Type B pancreatic cell (in vitro differentiated cells): ENCODE data around the gene DOCK3. TPM values are rescaled to one million over a fixed set of nuclear protein-coding genes. Genes with fewer than 3 reads are reported as not detected.
"Not testable (repeated sequence)": the region's sequence is repeated elsewhere in the genome, so short reads cannot be mapped to it uniquely, and the experiment has no call there.

Source experiments
- DNase-seq: peaks from one replicate; pipeline ENCODE4 v3.0.0; 2021; ENCODE audit warnings: mixed read lengths; ENCODE audit not compliant: unreplicated experiment; ENCODE audit errors: extremely low spot score
- H3K27ac Mint-ChIP-seq: 2 replicates; pipeline ENCODE4 v1.8.0; 2021; ENCODE audit warnings: mild to moderate bottlenecking, mixed read lengths
- H3K27me3 Mint-ChIP-seq: 2 replicates; pipeline ENCODE4 v1.8.0; 2021; ENCODE audit warnings: mixed read lengths
- H3K36me3 Mint-ChIP-seq: 2 replicates; pipeline ENCODE4 v1.8.0; 2021; ENCODE audit warnings: mixed read lengths
- H3K4me1 Mint-ChIP-seq: one replicate; pipeline ENCODE4 v1.8.0; 2021; ENCODE audit warnings: mixed read lengths; ENCODE audit not compliant: unreplicated experiment
- H3K4me3 Mint-ChIP-seq: 2 replicates; pipeline ENCODE4 v1.8.0; 2021; ENCODE audit warnings: mild to moderate bottlenecking, mixed read lengths
- H3K9me3 Mint-ChIP-seq: 2 replicates; pipeline ENCODE4 v1.8.0; 2021; ENCODE audit warnings: mixed read lengths
- total RNA-seq: library from RNA; stranded (reverse); gene quantifications from 2 replicates; pipeline ENCODE4 v1.2.1, GENCODE V29; 2021; ENCODE audit warnings: low replicate concordance
- TF ChIP-seq, protein P1 (sequence below): fragments of 200-600 bp; sonication (generic); conservative IDR thresholded peaks from 2 replicates; pipeline ENCODE4 v1.5.0; 2021; ENCODE audit warnings: antibody characterized with exemption, mild to moderate bottlenecking

Gene DOCK3
- total RNA-seq, 1 donor from 2014 or later = 5.9 TPM

DNA sequence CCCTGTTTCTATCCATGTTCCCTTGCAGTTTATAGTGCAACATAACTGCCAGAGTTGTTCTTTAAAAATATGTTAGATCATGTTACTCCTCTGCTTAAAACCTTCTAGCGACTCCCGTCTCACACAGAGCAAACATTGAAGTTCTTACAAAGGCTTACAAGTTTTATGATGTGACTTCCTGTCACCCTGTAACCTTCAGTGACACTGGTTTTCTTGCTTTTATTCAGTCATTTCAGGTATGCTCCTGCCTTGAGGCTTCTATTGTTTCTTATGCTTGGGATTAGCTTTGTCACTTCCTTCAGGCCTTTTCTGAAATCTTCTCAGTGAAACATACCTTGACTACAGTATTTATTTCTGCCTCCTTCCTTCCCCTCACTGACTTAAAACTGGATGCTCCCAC is 252.1 kb downstream of the DOCK3 start:
- H3K27me3 Mint-ChIP-seq = no peaks in the 10 kb centered on the region
- no peak overlapping the region for H3K4me3 Mint-ChIP-seq
- H3K27ac Mint-ChIP-seq = peak overlapping the region; percentile 57
- H3K36me3 Mint-ChIP-seq = peaks cover 4% of the 10 kb centered on the region
- H3K9me3 Mint-ChIP-seq = no peaks in the 10 kb centered on the region
- peaks cover 3% of the 10 kb centered on the region for H3K4me1 Mint-ChIP-seq
- TF ChIP-seq, protein P1, sequence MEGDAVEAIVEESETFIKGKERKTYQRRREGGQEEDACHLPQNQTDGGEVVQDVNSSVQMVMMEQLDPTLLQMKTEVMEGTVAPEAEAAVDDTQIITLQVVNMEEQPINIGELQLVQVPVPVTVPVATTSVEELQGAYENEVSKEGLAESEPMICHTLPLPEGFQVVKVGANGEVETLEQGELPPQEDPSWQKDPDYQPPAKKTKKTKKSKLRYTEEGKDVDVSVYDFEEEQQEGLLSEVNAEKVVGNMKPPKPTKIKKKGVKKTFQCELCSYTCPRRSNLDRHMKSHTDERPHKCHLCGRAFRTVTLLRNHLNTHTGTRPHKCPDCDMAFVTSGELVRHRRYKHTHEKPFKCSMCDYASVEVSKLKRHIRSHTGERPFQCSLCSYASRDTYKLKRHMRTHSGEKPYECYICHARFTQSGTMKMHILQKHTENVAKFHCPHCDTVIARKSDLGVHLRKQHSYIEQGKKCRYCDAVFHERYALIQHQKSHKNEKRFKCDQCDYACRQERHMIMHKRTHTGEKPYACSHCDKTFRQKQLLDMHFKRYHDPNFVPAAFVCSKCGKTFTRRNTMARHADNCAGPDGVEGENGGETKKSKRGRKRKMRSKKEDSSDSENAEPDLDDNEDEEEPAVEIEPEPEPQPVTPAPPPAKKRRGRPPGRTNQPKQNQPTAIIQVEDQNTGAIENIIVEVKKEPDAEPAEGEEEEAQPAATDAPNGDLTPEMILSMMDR = no peak
- no peak for DNase-seq

DNA sequence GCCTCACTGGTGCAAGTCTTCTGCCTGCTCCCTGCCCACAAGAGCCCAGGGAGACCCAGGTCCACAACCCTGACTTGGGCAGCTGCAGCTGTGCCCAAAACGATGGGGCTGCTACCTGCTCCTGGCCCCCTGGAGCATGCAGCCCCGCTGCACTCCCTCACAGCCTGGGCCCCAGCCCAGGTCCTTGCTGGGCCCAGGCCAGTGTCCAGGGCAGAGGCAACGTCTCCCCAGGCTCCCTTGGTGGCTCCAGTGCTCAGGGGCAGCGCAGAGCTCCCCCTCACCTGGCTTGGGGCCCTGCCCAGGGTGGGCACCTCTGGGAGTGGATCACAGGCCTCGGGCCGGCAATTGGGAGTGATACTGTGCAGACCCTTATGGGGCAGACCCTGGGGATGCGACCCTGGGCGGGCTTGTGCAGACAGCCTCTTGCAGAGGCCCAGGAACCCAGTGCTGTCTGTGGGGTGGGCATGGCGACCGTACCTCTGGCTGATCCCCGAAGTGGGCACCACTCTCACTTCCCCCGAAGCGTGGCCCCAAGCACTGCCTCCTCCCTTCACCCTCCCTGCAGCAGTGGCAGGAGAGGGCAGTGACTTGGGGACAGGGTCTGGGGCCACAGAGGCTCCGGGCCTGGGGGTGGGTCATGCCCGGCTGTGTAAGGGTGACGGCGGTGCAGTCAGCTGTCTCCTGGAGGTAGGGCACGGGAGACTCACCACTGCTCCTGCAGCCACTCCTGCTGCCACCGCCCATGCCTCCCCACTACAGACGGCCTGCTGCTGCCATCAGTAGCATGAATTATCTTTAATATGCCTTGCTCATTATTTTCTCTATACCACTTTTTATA is 255.9 kb downstream of the DOCK3 start:
- DNase-seq = no peak
- Mint-ChIP-seq H3K4me3 (no peak overlapping the region), H3K27me3 (no peaks in the 10 kb centered on the region), H3K9me3 (no peaks in the 10 kb centered on the region), H3K36me3 (peaks cover 2% of the 10 kb centered on the region), H3K27ac (no peak overlapping the region), H3K4me1 (peaks cover 3% of the 10 kb centered on the region)
- TF ChIP-seq, protein P1 = no peak

DNA sequence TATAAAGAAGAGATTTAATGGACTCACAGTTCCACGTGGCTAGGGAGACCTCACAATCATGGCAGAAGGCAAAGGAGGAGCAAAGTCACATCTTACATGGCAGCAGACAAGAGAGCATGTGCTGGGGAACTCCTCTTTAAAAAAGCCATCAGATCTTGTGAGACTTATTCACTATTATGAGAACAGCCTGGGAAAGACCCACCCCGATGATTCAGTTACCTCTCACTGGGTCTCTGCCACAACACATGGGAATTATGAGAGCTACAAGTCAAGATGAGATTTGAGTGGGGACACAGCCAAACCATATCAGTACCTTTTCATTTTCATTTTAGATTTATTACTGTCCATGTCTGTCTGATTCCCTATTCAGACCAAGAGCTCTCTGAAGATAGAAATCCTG is 258.2 kb downstream of the DOCK3 start:
- not testable (repeated sequence) for H3K4me1 Mint-ChIP-seq, H3K9me3 Mint-ChIP-seq, H3K27me3 Mint-ChIP-seq, H3K4me3 Mint-ChIP-seq, H3K36me3 Mint-ChIP-seq, DNase-seq, H3K27ac Mint-ChIP-seq

DNA sequence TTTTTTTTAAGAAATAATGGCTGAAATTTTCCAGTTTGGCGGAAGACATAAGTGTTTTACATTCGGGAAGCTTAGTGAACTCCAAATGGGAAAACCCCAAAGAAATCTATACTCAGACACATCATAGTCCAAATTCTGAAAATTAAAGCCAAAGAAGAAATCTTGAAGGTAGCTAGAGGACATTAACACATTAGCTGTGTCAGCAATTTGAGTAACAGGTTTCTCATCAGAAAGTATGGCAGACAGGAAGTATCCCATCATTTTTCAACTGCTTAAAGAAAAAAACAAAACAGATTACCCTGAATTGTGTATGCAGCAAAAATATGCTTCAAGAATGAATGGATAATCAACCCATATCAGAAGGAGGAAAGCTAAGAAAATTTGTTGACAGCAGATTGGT is 261.7 kb downstream of the DOCK3 start:
- H3K4me3 Mint-ChIP-seq = no peak overlapping the region
- TF ChIP-seq, protein P1 = no peak
- H3K27me3 Mint-ChIP-seq = no peaks in the 10 kb centered on the region
- no peak overlapping the region for H3K27ac Mint-ChIP-seq
- H3K4me1 Mint-ChIP-seq = no peaks in the 10 kb centered on the region
- H3K36me3 Mint-ChIP-seq = peaks cover 5% of the 10 kb centered on the region
- no peaks in the 10 kb centered on the region for H3K9me3 Mint-ChIP-seq
- DNase-seq = no peak

DNA sequence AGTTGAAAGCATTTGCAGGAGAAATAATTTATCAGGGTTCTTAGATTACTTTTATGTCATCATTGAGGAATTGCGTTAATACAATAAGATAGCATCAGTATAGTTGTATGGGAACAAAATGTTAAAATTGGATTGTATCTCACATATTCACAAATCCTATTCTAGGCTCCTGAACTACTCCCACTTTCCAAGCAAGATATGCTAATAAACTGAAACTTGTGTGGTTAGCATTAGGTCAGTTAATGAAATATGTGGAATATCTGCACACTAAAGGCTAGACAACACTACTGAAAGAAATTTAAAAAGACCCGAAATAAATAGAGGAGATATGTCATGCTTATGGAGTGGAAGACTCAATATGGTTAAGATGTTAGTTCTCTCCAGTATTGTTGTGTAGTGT is 272.7 kb downstream of the DOCK3 start:
- no peaks in the 10 kb centered on the region for H3K36me3 Mint-ChIP-seq
- TF ChIP-seq, protein P1 = no peak
- no peak overlapping the region for H3K4me3 Mint-ChIP-seq
- H3K9me3 Mint-ChIP-seq = no peaks in the 10 kb centered on the region
- no peaks in the 10 kb centered on the region for H3K4me1 Mint-ChIP-seq
- H3K27me3 Mint-ChIP-seq = no peaks in the 10 kb centered on the region
- no peak for DNase-seq
- no peak overlapping the region for H3K27ac Mint-ChIP-seq

DNA sequence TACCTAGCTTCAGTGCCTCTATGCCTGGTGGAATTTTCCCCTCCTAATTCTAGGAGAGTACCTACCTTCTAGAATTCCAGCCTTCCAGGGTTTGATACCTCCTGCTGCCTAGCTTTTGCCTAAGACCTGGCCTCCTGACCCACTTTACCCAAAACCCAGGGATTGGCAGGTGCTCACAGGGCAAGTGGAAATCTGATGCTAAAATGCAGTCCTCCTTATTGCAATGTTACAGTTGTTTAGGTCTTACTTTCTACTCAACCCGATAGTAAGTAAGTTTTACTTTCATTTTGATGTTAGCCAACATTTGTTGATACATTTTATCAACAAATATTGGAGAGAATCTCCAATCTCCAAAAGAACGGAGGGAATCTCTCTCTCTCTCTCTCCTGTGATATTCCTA is 275.9 kb downstream of the DOCK3 start:
- H3K9me3 Mint-ChIP-seq = no peaks in the 10 kb centered on the region
- no peaks in the 10 kb centered on the region for H3K36me3 Mint-ChIP-seq
- no peak for DNase-seq
- H3K4me1 Mint-ChIP-seq = no peaks in the 10 kb centered on the region
- TF ChIP-seq, protein P1 = no peak
- H3K27ac Mint-ChIP-seq = no peak overlapping the region
- no peaks in the 10 kb centered on the region for H3K27me3 Mint-ChIP-seq
- H3K4me3 Mint-ChIP-seq = no peak overlapping the region
